Parathyroid adenoma (tissue), 2 donors: ENCODE results near the gene CSMD2.

Source experiments
- H2AFZ ChIP-seq: fragments of 300-600 bp; sonication (generic); one replicate; pipeline ENCODE4 v1.7.0; 2017; ENCODE audit warnings: antibody characterized with exemption, mild to moderate bottlenecking
- H3K27ac ChIP-seq: fragments of 300-600 bp; sonication (generic); one replicate; pipeline ENCODE4 v1.7.0; 2017
- H3K27me3 ChIP-seq: fragments of 300-600 bp; sonication (generic); one replicate; pipeline ENCODE4 v1.7.0; 2017; ENCODE audit warnings: low read length; ENCODE audit not compliant: control insufficient read depth, insufficient read depth
- H3K36me3 ChIP-seq: fragments of 300-600 bp; sonication (generic); one replicate; pipeline ENCODE4 v1.7.0; 2017; ENCODE audit warnings: low read length; ENCODE audit not compliant: control insufficient read depth, insufficient read depth
- H3K4me1 ChIP-seq: fragments of 300-600 bp; sonication (generic); one replicate; pipeline ENCODE4 v1.7.0; 2017; ENCODE audit warnings: control low read depth
- H3K4me2 ChIP-seq: fragments of 300-600 bp; sonication (generic); one replicate; pipeline ENCODE4 v1.7.0; 2017; ENCODE audit warnings: low read length
- H3K4me3 ChIP-seq: fragments of 300-600 bp; sonication (generic); one replicate; pipeline ENCODE4 v1.7.0; 2017; ENCODE audit warnings: low read depth, low read length
- H3K79me2 ChIP-seq: fragments of 300-600 bp; sonication (generic); one replicate; pipeline ENCODE4 v1.7.0; 2017; ENCODE audit warnings: control low read depth
- H3K9ac ChIP-seq: fragments of 300-600 bp; sonication (generic); one replicate; pipeline ENCODE4 v1.7.0; 2017; ENCODE audit warnings: mild to moderate bottlenecking
- H3K9me3 ChIP-seq: fragments of 300-600 bp; sonication (generic); one replicate; pipeline ENCODE4 v1.7.0; 2017; ENCODE audit warnings: low read length; ENCODE audit not compliant: control insufficient read depth
- TF ChIP-seq, protein P1 (sequence below): fragments of 300-600 bp; sonication (generic); IDR thresholded peaks from one replicate; pipeline ENCODE4 v1.7.0; 2017; ENCODE audit warnings: antibody characterized with exemption, mild to moderate bottlenecking
- donor health status: primary hyperparathyroidism.

CSMD2 gene

GRCh38 chr1:33725037-33725436 lies 440.0 kb downstream of the CSMD2 start:
- H3K4me3 ChIP-seq = no peak overlapping the region
- no peak overlapping the region for H3K27ac ChIP-seq
- no peak overlapping the region for H3K9ac ChIP-seq
- TF ChIP-seq, protein P1, sequence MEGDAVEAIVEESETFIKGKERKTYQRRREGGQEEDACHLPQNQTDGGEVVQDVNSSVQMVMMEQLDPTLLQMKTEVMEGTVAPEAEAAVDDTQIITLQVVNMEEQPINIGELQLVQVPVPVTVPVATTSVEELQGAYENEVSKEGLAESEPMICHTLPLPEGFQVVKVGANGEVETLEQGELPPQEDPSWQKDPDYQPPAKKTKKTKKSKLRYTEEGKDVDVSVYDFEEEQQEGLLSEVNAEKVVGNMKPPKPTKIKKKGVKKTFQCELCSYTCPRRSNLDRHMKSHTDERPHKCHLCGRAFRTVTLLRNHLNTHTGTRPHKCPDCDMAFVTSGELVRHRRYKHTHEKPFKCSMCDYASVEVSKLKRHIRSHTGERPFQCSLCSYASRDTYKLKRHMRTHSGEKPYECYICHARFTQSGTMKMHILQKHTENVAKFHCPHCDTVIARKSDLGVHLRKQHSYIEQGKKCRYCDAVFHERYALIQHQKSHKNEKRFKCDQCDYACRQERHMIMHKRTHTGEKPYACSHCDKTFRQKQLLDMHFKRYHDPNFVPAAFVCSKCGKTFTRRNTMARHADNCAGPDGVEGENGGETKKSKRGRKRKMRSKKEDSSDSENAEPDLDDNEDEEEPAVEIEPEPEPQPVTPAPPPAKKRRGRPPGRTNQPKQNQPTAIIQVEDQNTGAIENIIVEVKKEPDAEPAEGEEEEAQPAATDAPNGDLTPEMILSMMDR = no peak
- H3K27me3 ChIP-seq = no peaks in the 10 kb centered on the region
- no peaks in the 10 kb centered on the region for H3K4me1 ChIP-seq
- no peaks in the 10 kb centered on the region for H3K79me2 ChIP-seq
- no peaks in the 10 kb centered on the region for H3K9me3 ChIP-seq
- H3K4me2 ChIP-seq = no peak overlapping the region
- no peaks in the 10 kb centered on the region for H3K36me3 ChIP-seq
- H2AFZ ChIP-seq = no peak overlapping the region

DNA sequence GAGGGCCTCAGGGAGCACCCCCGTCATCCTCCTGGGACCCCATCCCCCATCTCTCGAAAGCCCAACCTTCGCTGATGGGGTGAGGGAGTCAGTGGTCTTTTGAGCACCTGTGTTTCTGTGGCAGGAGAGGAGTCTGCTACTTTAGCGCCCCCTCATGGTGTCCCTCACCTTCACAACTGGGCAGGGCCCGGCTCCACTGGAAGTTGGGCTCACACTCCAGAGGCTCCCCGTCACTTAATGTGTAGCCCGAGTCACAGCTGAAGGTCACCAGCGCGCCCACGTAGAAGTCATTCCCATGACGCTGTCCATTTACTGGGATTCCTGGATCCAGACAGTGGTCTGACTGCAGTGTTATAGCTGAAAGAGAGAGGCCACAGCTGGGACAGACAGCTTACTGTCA lies 440.7 kb downstream of the CSMD2 start:
- Histone ChIP-seq H3K4me1 (no peaks in the 10 kb centered on the region), H3K27me3 (no peaks in the 10 kb centered on the region)

DNA sequence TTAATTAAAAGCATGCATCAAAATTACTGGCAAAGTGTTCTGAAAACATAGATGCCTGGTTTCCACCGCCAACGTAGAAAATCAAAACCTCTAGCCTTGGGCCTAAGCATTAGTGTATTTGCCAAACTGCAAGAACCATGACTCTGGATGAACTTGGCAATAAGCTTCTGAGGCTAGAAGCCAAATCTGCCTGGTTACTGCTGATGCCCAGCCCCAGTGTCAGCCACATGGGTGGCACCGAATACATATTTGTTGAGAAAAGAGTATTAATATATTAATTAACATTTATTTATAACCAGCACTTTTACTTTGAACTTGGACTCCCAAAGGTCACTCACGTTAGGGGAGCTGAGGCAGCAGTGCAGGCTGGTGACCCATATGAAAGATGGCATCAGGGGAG lies 441.8 kb downstream of the CSMD2 start:
- Histone ChIP-seq H3K36me3 (no peaks in the 10 kb centered on the region), H3K79me2 (no peaks in the 10 kb centered on the region), H3K4me1 (no peaks in the 10 kb centered on the region), H2AFZ (no peak overlapping the region), H3K9me3 (no peaks in the 10 kb centered on the region), H3K9ac (no peak overlapping the region), H3K4me2 (no peak overlapping the region), H3K4me3 (no peak overlapping the region), H3K27me3 (no peaks in the 10 kb centered on the region), H3K27ac (no peak overlapping the region)
- TF ChIP-seq, protein P1 = no peak

More for the DNA sequence above, 440.7 kb downstream of the CSMD2 start:
- Histone ChIP-seq H3K27ac (no peak overlapping the region), H3K36me3 (no peaks in the 10 kb centered on the region), H3K4me3 (no peak overlapping the region), H3K79me2 (no peaks in the 10 kb centered on the region), H3K9ac (no peak overlapping the region), H3K4me2 (no peak overlapping the region), H3K9me3 (no peaks in the 10 kb centered on the region), H2AFZ (no peak overlapping the region)
- TF ChIP-seq, protein P1 = no peak

GRCh38 chr1:33721301-33721815 lies 443.7 kb downstream of the CSMD2 start:
- Histone ChIP-seq H3K9me3 (no peaks in the 10 kb centered on the region), H3K4me1 (no peaks in the 10 kb centered on the region), H3K79me2 (no peaks in the 10 kb centered on the region), H3K27me3 (no peaks in the 10 kb centered on the region), H3K36me3 (no peaks in the 10 kb centered on the region), H2AFZ (no peak overlapping the region), H3K4me2 (no peak overlapping the region), H3K4me3 (no peak overlapping the region), H3K9ac (no peak overlapping the region), H3K27ac (no peak overlapping the region)
- TF ChIP-seq, protein P1 = no peak
